GM12878 (cell line): ENCODE measurements around the gene TMOD2. TPM values are rescaled to one million over a fixed set of nuclear protein-coding genes. Genes with fewer than 3 reads are reported as not detected.

ENCODE experiments used
- ATAC-seq: fragments of 200-7000 bp; cut with Tn5 transposase; 3 replicates; pipeline ENCODE4 v1.9.1; 2020; ENCODE audit warnings: mild to moderate bottlenecking, moderate library complexity
- BruUV-seq: library from RNA; stranded (reverse); fragments of 400-500 nt; replicated peaks from 2 replicates; lab custom pipeline; 2021; lab: Mats Ljungman, UMichigan
- CTCF ChIA-PET: fragments of 300-600 bp; sonication (Branson Sonifier 250); formaldehyde crosslinking; extraction: SDS; loops from one replicate; lab custom pipeline; 2021; ENCODE audit warnings: inconsistent platforms; lab: Yijun Ruan, JAX
- POLR2A ChIA-PET: fragments of 350-600 bp; formaldehyde crosslinking; extraction: SDS; loops from one replicate; lab custom pipeline; 2021; ENCODE audit warnings: inconsistent platforms; lab: Charles Lee
- RAD21 ChIA-PET: fragments of 300-600 bp; sonication (Branson Sonifier 250); formaldehyde crosslinking; loops from one replicate; lab custom pipeline; 2023; ENCODE audit warnings: antibody characterized with exemption; ENCODE audit not compliant: unreplicated experiment; lab: Charles Lee
- SMC1A ChIA-PET: fragments of 300-600 bp; sonication (Branson Sonifier 250); formaldehyde crosslinking; loops from one replicate; lab custom pipeline; 2023; ENCODE audit not compliant: unreplicated experiment, uncharacterized antibody; lab: Charles Lee
- DNase-seq: peaks from one replicate; pipeline ENCODE4 v3.0.0-alpha.2; 2011; ENCODE audit warnings: low read depth, low spot score
- FAIRE-seq: peaks from 3 replicates; lab custom pipeline; 2011; peaks lifted over from hg19 to GRCh38; lab: Jason Lieb, UNC
- H2AFZ ChIP-seq: 2 replicates; pipeline ENCODE4 v1.6.0; 2011; ENCODE audit warnings: low read depth, low read length, control low read depth; ENCODE audit not compliant: control insufficient read depth
- H3K27ac ChIP-seq: 2 replicates; pipeline ENCODE4 v1.5.1; 2011; ENCODE audit warnings: control low read depth; ENCODE audit not compliant: control insufficient read depth, insufficient read depth
- H3K27me3 ChIP-seq, 2 experiments: replicated peaks in 1 of 2; 2 replicates each; pipeline versions ENCODE4 v1.6.0 to v1.6.1; 2011; ENCODE audit warnings: low read length in 1 of 2; ENCODE audit not compliant: control insufficient read depth in 2 of 2, insufficient read depth in 2 of 2
- H3K36me3 ChIP-seq, 2 experiments: 2 replicates each; pipeline ENCODE4 v1.5.1; 2011; ENCODE audit warnings: low read length in 1 of 2; ENCODE audit not compliant: control insufficient read depth in 2 of 2, insufficient read depth in 2 of 2
- H3K4me1 ChIP-seq: 2 replicates; pipeline ENCODE4 v1.6.1; 2011; ENCODE audit warnings: mild to moderate bottlenecking, low read length, moderate library complexity, mixed read lengths; ENCODE audit not compliant: control insufficient read depth, insufficient read depth
- H3K4me2 ChIP-seq: 2 replicates; pipeline ENCODE4 v1.6.0; 2011; ENCODE audit warnings: control low read depth; ENCODE audit not compliant: control insufficient read depth, insufficient read depth
- H3K4me3 ChIP-seq: fragments of 200-600 bp; sonication (generic); 2 replicates; pipeline ENCODE4 v1.5.1; 2016
- H3K79me2 ChIP-seq: 2 replicates; pipeline ENCODE4 v1.6.0; 2011; ENCODE audit warnings: low read length; ENCODE audit not compliant: control insufficient read depth, insufficient read depth
- H3K9ac ChIP-seq: 2 replicates; pipeline ENCODE4 v1.8.0; 2011; ENCODE audit warnings: low read length, control low read depth, mixed read lengths; ENCODE audit not compliant: control insufficient read depth, insufficient read depth
- H3K9me3 ChIP-seq: replicated peaks from 3 replicates; pipeline ENCODE4 v1.5.1; 2011; ENCODE audit warnings: mild to moderate bottlenecking, low read length; ENCODE audit not compliant: control insufficient read depth, insufficient read depth
- H4K20me1 ChIP-seq: 2 replicates; pipeline ENCODE4 v1.6.0; 2011; ENCODE audit not compliant: control insufficient read depth, insufficient read depth
- CBX3 ChIP-seq: fragments of 200-600 bp; sonication (generic); IDR thresholded peaks from 2 replicates; pipeline ENCODE4 v1.6.1; 2016; ENCODE audit warnings: low read depth, borderline replicate concordance
- CEBPB ChIP-seq, 2 experiments: fragments of 150-350 bp in 1 of 2; IDR thresholded peaks; 2 replicates each; pipeline ENCODE4 v1.6.1; 2012 to 2014; ENCODE audit warnings: low read depth in 2 of 2, low read length in 2 of 2, borderline replicate concordance in 1 of 2, inconsistent platforms in 1 of 2
- DPF2 ChIP-seq: fragments of 450-650 bp; IDR thresholded peaks from 2 replicates; pipeline ENCODE4 v1.6.1; 2017; ENCODE audit warnings: mild to moderate bottlenecking
- EGR1 ChIP-seq, 2 experiments: IDR thresholded peaks; 1 replicate in 1 of 2; 2 replicates in 1 of 2; pipeline ENCODE4 v1.6.1; 2011 to 2012; ENCODE audit warnings: low read depth in 2 of 2, low read length in 2 of 2, borderline replicate concordance in 1 of 2, mild to moderate bottlenecking in 1 of 2, moderate library complexity in 1 of 2
- IKZF1 ChIP-seq: fragments of 450-650 bp; conservative IDR thresholded peaks from 2 replicates; pipeline ENCODE4 v1.6.1; 2017; ENCODE audit warnings: antibody characterized with exemption, mild to moderate bottlenecking
- MYC ChIP-seq: IDR thresholded peaks from 2 replicates; pipeline ENCODE4 v1.6.1; 2011; ENCODE audit warnings: mild to moderate bottlenecking, low read length, moderate library complexity, inconsistent platforms; ENCODE audit not compliant: insufficient read depth, insufficient replicate concordance, insufficient read length, severe bottlenecking
- NFIC ChIP-seq: IDR thresholded peaks from 2 replicates; pipeline ENCODE4 v1.6.1; 2012; ENCODE audit warnings: low read depth, mild to moderate bottlenecking, inconsistent platforms, low read length, moderate library complexity
- NR2C1 ChIP-seq: fragments of 450-650 bp; IDR thresholded peaks from 2 replicates; pipeline ENCODE4 v1.6.1; 2017; ENCODE audit warnings: antibody characterized with exemption, mild to moderate bottlenecking, moderate library complexity
- NRF1 ChIP-seq: conservative IDR thresholded peaks from 2 replicates; pipeline ENCODE4 v1.6.1; 2011; ENCODE audit warnings: mild to moderate bottlenecking, low read depth, low read length, improper control_type of control experiment
- RAD51 ChIP-seq: fragments of 450-650 bp; IDR thresholded peaks from 2 replicates; pipeline ENCODE4 v1.6.1; 2016; ENCODE audit warnings: moderate library complexity, mild to moderate bottlenecking, inconsistent platforms
- SREBF1 ChIP-seq: IDR thresholded peaks from 2 replicates; pipeline ENCODE4 v1.6.1; 2012; ENCODE audit warnings: mild to moderate bottlenecking, low read length
- STAT3 ChIP-seq: IDR thresholded peaks from 2 replicates; pipeline ENCODE4 v1.6.1; 2011; ENCODE audit warnings: low read depth, low read length, improper control_type of control experiment
- YBX1 ChIP-seq: fragments of 450-650 bp; IDR thresholded peaks from 2 replicates; pipeline ENCODE4 v1.6.1; 2016; ENCODE audit warnings: antibody characterized with exemption
- WGBS: methylation state at CpG from one replicate; pipeline ENCODE4 v1.1.6; 2016; ENCODE audit warnings: low lambda C conversion rate; ENCODE audit not compliant: insufficient replicate concordance, insufficient coverage; ENCODE audit errors: missing lambda C conversion rate; 5-methylcytosine and 5-hydroxymethylcytosine counted together
- in situ Hi-C: fragments of 300-500 bp; cut with MboI; formaldehyde crosslinking; loops from 9 replicates; pipeline ENCODE4 v1.14.3; 2018; ENCODE audit warnings: mixed read lengths
- intact Hi-C: fragments of 100-400 bp; cut with micrococcal nuclease; formaldehyde crosslinking; loops from one replicate; pipeline ENCODE4 v1.14.2; 2022; ENCODE audit not compliant: unreplicated experiment
- polyA plus RNA-seq, 11 experiments: library from polyadenylated mRNA; depleted of rRNA in 4 of 11; unstranded in 6 of 11; stranded (reverse) in 5 of 11; fragments of >200 nt; fragmentation: Nextera tagmentation in 4 of 11; fragmentation: Illumina TruSeq in 1 of 11; extraction: Ambion mirVana in 4 of 11; extraction: Trizol in 1 of 11; gene quantifications; 1 replicate in 1 of 11; 2 replicates in 10 of 11; pipeline versions ENCODE4 v1.2.1 to v1.2.3, GENCODE V29; 2011 to 2016; ENCODE audit warnings: inconsistent platforms in 2 of 11, missing spikeins in 2 of 11, low read depth in 1 of 11
- total RNA-seq, 4 experiments: library from RNA; depleted of rRNA in 3 of 4; stranded (reverse); fragments of >200 nt in 3 of 4; fragmentation: Illumina TruSeq in 1 of 4; extraction: Trizol in 1 of 4; gene quantifications; 2 replicates each; pipeline versions ENCODE4 v1.2.1 to v1.2.3, GENCODE V29; 2013 to 2021
- TF ChIP-seq, protein P1 (sequence below): fragments of 450-650 bp; IDR thresholded peaks from 2 replicates; pipeline ENCODE4 v1.6.1; 2017; ENCODE audit warnings: mild to moderate bottlenecking, moderate library complexity
- TF ChIP-seq, protein P2 (sequence below): fragments of 450-650 bp; IDR thresholded peaks from 2 replicates; pipeline ENCODE4 v1.6.1; 2017; ENCODE audit warnings: low read depth, mild to moderate bottlenecking, moderate library complexity

The TMOD2 gene
- total and polyA plus RNA-seq, 10 of the 15 experiments (the other 5 are each of a cell fraction or from before 2014, with no cell fraction given): 0.61 to 15.2 (median 6.3) TPM

- TF ChIP-seq MYC (no peak), IKZF1 (no peak), STAT3 (no peak), SREBF1 (no peak), NRF1 (no peak), YBX1 (no peak), NFIC (no peak)
Measured at GRCh38 chr15:51736751-51737521, 14.5 kb upstream of the TMOD2 start (continued).

- H3K27me3 ChIP-seq: no peaks in the 10 kb centered on the region
- no TSS peak for BruUV-seq
- H3K9me3 ChIP-seq: no peaks in the 10 kb centered on the region
- peak within 1 kb of the TSS; percentile 73 for H2AFZ ChIP-seq
- ChIA-PET POLR2A (interaction anchor here (0.5 to 2.4 kb wide), 6 partner anchors 9 to 116 kb away, joined by 3 to 11 read pairs (median 4); partner anchors contain the start of gene DMXL2), RAD21 (interaction anchor here (0.6 to 5.5 kb wide), 10 partner anchors 11 to 729 kb away, joined by 3 to 33 read pairs (median 5); no protein-coding TSS in a partner anchor), CTCF (interaction anchor here (1.0 to 10.1 kb wide), 5 partner anchors 22 to 201 kb away, joined by 4 to 136 read pairs (median 7); no protein-coding TSS in a partner anchor), SMC1A (interaction anchor here (0.6 to 5.2 kb wide), 11 partner anchors 11 to 269 kb away, joined by 3 to 45 read pairs (median 4); no protein-coding TSS in a partner anchor)
- intact Hi-C loops (loop anchor here (2.0 to 10.0 kb wide), 4 partner anchors 39 to 367 kb away; partner anchors contain the start of gene DMXL2), in situ Hi-C loops (no loop called here)
- H3K4me3 ChIP-seq: peak within 1 kb of the TSS; percentile 77
- H3K4me2 ChIP-seq: peak within 1 kb of the TSS; percentile 95
- H3K79me2 ChIP-seq: peaks cover 54% of the 10 kb centered on the region
- FAIRE-seq (no peak), DNase-seq (no peak), ATAC-seq (peak; percentile 46)
- H3K4me1 ChIP-seq: peaks cover 22% of the 10 kb centered on the region
- WGBS: 2% methylated on average over 34 of the region's 67 CpGs
- H4K20me1 ChIP-seq: no peaks in the 10 kb centered on the region
- H3K36me3 ChIP-seq: no peaks in the 10 kb centered on the region
- peak within 1 kb of the TSS; percentile 94 for H3K27ac ChIP-seq
- peak within 1 kb of the TSS; percentile 78 for H3K9ac ChIP-seq
- no peak for TF ChIP-seq RAD51
- TF ChIP-seq CEBPB (IDR thresholded peaks at IDR 0.05; ENCODE audit: borderline replicate concordance in 1 of 2, low read depth in 2 of 2, low read length in 2 of 2): no peak
- peak in 1 of 2 experiments; percentile 96; a peak in 2 of 3 replicates for TF ChIP-seq EGR1 (IDR thresholded peaks at IDR 0.05; ENCODE audit: borderline replicate concordance in 1 of 2, low read depth in 2 of 2, low read length in 2 of 2)
- TF ChIP-seq NR2C1: 0 out of 2 replicates have a peak, but pooled peaks have one; percentile 9
- TF ChIP-seq, protein P1, sequence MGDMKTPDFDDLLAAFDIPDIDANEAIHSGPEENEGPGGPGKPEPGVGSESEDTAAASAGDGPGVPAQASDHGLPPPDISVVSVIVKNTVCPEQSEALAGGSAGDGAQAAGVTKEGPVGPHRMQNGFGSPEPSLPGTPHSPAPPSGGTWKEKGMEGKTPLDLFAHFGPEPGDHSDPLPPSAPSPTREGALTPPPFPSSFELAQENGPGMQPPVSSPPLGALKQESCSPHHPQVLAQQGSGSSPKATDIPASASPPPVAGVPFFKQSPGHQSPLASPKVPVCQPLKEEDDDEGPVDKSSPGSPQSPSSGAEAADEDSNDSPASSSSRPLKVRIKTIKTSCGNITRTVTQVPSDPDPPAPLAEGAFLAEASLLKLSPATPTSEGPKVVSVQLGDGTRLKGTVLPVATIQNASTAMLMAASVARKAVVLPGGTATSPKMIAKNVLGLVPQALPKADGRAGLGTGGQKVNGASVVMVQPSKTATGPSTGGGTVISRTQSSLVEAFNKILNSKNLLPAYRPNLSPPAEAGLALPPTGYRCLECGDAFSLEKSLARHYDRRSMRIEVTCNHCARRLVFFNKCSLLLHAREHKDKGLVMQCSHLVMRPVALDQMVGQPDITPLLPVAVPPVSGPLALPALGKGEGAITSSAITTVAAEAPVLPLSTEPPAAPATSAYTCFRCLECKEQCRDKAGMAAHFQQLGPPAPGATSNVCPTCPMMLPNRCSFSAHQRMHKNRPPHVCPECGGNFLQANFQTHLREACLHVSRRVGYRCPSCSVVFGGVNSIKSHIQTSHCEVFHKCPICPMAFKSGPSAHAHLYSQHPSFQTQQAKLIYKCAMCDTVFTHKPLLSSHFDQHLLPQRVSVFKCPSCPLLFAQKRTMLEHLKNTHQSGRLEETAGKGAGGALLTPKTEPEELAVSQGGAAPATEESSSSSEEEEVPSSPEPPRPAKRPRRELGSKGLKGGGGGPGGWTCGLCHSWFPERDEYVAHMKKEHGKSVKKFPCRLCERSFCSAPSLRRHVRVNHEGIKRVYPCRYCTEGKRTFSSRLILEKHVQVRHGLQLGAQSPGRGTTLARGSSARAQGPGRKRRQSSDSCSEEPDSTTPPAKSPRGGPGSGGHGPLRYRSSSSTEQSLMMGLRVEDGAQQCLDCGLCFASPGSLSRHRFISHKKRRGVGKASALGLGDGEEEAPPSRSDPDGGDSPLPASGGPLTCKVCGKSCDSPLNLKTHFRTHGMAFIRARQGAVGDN: peak; percentile 63; the same call in 1 of the 2 replicates
- peak; percentile 88 for TF ChIP-seq DPF2
- TF ChIP-seq, protein P2, sequence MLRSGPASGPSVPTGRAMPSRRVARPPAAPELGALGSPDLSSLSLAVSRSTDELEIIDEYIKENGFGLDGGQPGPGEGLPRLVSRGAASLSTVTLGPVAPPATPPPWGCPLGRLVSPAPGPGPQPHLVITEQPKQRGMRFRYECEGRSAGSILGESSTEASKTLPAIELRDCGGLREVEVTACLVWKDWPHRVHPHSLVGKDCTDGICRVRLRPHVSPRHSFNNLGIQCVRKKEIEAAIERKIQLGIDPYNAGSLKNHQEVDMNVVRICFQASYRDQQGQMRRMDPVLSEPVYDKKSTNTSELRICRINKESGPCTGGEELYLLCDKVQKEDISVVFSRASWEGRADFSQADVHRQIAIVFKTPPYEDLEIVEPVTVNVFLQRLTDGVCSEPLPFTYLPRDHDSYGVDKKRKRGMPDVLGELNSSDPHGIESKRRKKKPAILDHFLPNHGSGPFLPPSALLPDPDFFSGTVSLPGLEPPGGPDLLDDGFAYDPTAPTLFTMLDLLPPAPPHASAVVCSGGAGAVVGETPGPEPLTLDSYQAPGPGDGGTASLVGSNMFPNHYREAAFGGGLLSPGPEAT: no peak
- TF ChIP-seq CBX3: no peak
Measured at GRCh38 chr15:51737522-51738305, 13.7 kb upstream of the TMOD2 start, which contains the start of gene LYSMD2. TSS of gene LYSMD2 (minus strand) at chr15:51737655. CDS start at chr15:51737622, 33 bp downstream.
